Spleen (tissue), 11 donors: Measurements from ENCODE around the gene RPS23. TPM values are rescaled to one million over a fixed set of nuclear protein-coding genes. Genes with fewer than 3 reads are reported as not detected.
A peak's percentile ranks its signal among the peaks of the same experiment; 100 is the strongest.

Source experiments
- DNase-seq: peaks from one replicate; pipeline ENCODE4 v3.0.0-alpha.2; 2020
- H3K27ac ChIP-seq, 8 donors: fragments of 200-600 bp; sonication (generic) in 7 of 8; 1 replicate in 4 of 8; 2 replicates in 4 of 8; pipeline versions ENCODE4 v1.5.0 to v1.8.0; 2016 to 2021; ENCODE audit warnings: inconsistent platforms in 4 of 8, mild to moderate bottlenecking in 4 of 8, moderate library complexity in 1 of 8
- H3K27me3 ChIP-seq, 7 donors: fragments of 200-600 bp; sonication (generic) in 6 of 7; replicated peaks in 1 of 7; 1 replicate in 4 of 7; 2 replicates in 3 of 7; pipeline versions ENCODE4 v1.5.0 to v1.8.0; 2016 to 2021; ENCODE audit warnings: inconsistent platforms in 3 of 7, mild to moderate bottlenecking in 1 of 7
- H3K36me3 ChIP-seq, 6 donors: fragments of 200-600 bp; sonication (generic) in 5 of 6; 1 replicate in 4 of 6; 2 replicates in 2 of 6; pipeline versions ENCODE4 v1.5.0 to v1.8.0; 2016 to 2021; ENCODE audit warnings: inconsistent platforms in 2 of 6
- H3K4me1 ChIP-seq, 6 donors: fragments of 200-600 bp; sonication (generic) in 5 of 6; 1 replicate in 3 of 6; 2 replicates in 3 of 6; pipeline versions ENCODE4 v1.5.0 to v1.8.0; 2016 to 2021; ENCODE audit warnings: inconsistent platforms in 3 of 6
- H3K4me3 ChIP-seq, 8 donors: fragments of 200-600 bp; sonication (generic) in 7 of 8; 1 replicate in 4 of 8; 2 replicates in 4 of 8; pipeline versions ENCODE4 v1.5.0 to v1.8.0; 2016 to 2021; ENCODE audit warnings: inconsistent platforms in 4 of 8, mild to moderate bottlenecking in 4 of 8, moderate library complexity in 2 of 8
- H3K9me3 ChIP-seq, 8 donors: fragments of 200-600 bp; sonication (generic) in 7 of 8; 1 replicate in 4 of 8; 2 replicates in 4 of 8; pipeline versions ENCODE4 v1.5.0 to v1.8.0; 2016 to 2021; ENCODE audit warnings: inconsistent platforms in 4 of 8
- POLR2A ChIP-seq, 3 donors: fragments of 450-650 bp; IDR thresholded peaks; one replicate each; pipeline ENCODE4 v1.5.1; 2017; ENCODE audit warnings: antibody characterized with exemption in 3 of 3, mild to moderate bottlenecking in 1 of 3
- POLR2AphosphoS5 ChIP-seq, 3 donors: sonication (generic); formaldehyde crosslinking; IDR thresholded peaks; one replicate each; pipeline ENCODE4 v1.5.1; 2017; ENCODE audit warnings: antibody characterized with exemption in 3 of 3
- WGBS, 5 donors: extraction: QIAGEN DNeasy Blood & Tissue Kit in 3 of 5; methylation state at CpG; one replicate each; pipeline versions ENCODE4 v1.1.5 to v1.1.7; 2013 to 2018; 5-methylcytosine and 5-hydroxymethylcytosine counted together
- intact Hi-C: fragments of 100-400 bp; cut with DNase I; formaldehyde crosslinking; loops from one replicate; pipeline ENCODE4 v1.15.0; 2023; ENCODE audit warnings: low total_unique reads
- polyA plus RNA-seq, 3 donors: library from polyadenylated mRNA; stranded (reverse); fragments of 200-250 nt; gene quantifications; one replicate each; pipeline ENCODE4 v1.2.1, GENCODE V29; 2013
- total RNA-seq, 7 donors: library from RNA; depleted of rRNA in 3 of 7; stranded (reverse); fragments of >200 nt in 3 of 7; fragmentation: NEBNext Ultra II Directional in 4 of 7; extraction: Animal tissue kit (Norgen Biotek cat#: 25700) in 4 of 7; gene quantifications; one replicate each; pipeline versions ENCODE4 v1.1.0 to v1.2.1, GENCODE V29; 2016 to 2021
- TF ChIP-seq, protein P1 (sequence below), 11 experiments: fragments of 200-600 bp in 7 of 11; fragments of 450-650 bp in 4 of 11; sonication (generic) in 4 of 11; IDR thresholded peaks in 8 of 11; conservative IDR thresholded peaks in 3 of 11; 1 replicate in 7 of 11; 2 replicates in 4 of 11; pipeline versions ENCODE4 v1.4.0 to v1.8.0; 2016 to 2021; ENCODE audit warnings: antibody characterized with exemption in 11 of 11, inconsistent platforms in 4 of 11, mild to moderate bottlenecking in 1 of 11
- donor health status: healthy with polysubstance abuse.
- donor health status: DM: no; HTN: no; CAD: no; lungs with moderate emphysema.
- donor health status: DM: no; HTN: no; CAD: no.
- donor health status: Bipolar disorder and iron deficiency.
- donor health status: healthy.
- donor health status: DM: no; HTN: no; CAD: no.
- donor health status: DM: yes; HTN: yes; CAD: no.

RPS23 gene
- total and polyA plus RNA-seq, 10 donors, result 1,734 to 8,847 (median 2,843) TPM

GRCh38 chr5:82314964-82315758, 37.0 kb upstream of the RPS23 start:
- TF ChIP-seq, protein P1, sequence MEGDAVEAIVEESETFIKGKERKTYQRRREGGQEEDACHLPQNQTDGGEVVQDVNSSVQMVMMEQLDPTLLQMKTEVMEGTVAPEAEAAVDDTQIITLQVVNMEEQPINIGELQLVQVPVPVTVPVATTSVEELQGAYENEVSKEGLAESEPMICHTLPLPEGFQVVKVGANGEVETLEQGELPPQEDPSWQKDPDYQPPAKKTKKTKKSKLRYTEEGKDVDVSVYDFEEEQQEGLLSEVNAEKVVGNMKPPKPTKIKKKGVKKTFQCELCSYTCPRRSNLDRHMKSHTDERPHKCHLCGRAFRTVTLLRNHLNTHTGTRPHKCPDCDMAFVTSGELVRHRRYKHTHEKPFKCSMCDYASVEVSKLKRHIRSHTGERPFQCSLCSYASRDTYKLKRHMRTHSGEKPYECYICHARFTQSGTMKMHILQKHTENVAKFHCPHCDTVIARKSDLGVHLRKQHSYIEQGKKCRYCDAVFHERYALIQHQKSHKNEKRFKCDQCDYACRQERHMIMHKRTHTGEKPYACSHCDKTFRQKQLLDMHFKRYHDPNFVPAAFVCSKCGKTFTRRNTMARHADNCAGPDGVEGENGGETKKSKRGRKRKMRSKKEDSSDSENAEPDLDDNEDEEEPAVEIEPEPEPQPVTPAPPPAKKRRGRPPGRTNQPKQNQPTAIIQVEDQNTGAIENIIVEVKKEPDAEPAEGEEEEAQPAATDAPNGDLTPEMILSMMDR (IDR thresholded peaks at IDR 0.05 in 8 of 11, conservative IDR thresholded peaks at IDR 0.05 in 3 of 11), result no peak
- TF ChIP-seq POLR2A (IDR thresholded peaks at IDR 0.05), result no peak
- no peak for TF ChIP-seq POLR2AphosphoS5 (IDR thresholded peaks at IDR 0.05)
- Histone ChIP-seq H3K27me3 (no peaks in the 10 kb centered on the region), H3K36me3 (no peaks in the 10 kb centered on the region), H3K27ac (no peak overlapping the region), H3K9me3 (no peaks in the 10 kb centered on the region), H3K4me3 (no peak overlapping the region), H3K4me1 (peaks cover 0 to 4% (median 0%) of the 10 kb centered on the region in 6 donors)
- intact Hi-C loops, result no loop called here
- 41 to 55% (median 53%) methylated on average over 4 of the region's 4 CpGs for WGBS, 5 donors
- DNase-seq, result no peak

- Histone ChIP-seq H3K9me3 (peaks cover 0 to 4% (median 0%) of the 10 kb centered on the region in 8 donors), H3K27me3 (no peaks in the 10 kb centered on the region), H3K4me3 (no peak overlapping the region), H3K27ac (no peak overlapping the region), H3K36me3 (no peaks in the 10 kb centered on the region), H3K4me1 (peaks cover 0 to 4% (median 0%) of the 10 kb centered on the region in 6 donors)
- TF ChIP-seq POLR2A (IDR thresholded peaks at IDR 0.05) (no peak), POLR2AphosphoS5 (IDR thresholded peaks at IDR 0.05) (no peak)
- TF ChIP-seq, protein P1 (IDR thresholded peaks at IDR 0.05 in 8 of 11, conservative IDR thresholded peaks at IDR 0.05 in 3 of 11), result no peak
- no peak for DNase-seq
- WGBS, 5 donors, result 37 to 56% (median 44%) methylated on average over 5 of the region's 5 CpGs
- intact Hi-C loops, result no loop called here
These were observed 34.9 kb upstream of the RPS23 start for GRCh38 chr5:82313016-82313415.

GRCh38 chr5:82312373-82312856, 34.3 kb upstream of the RPS23 start:
- no peak for DNase-seq
- no peaks in the 10 kb centered on the region for H3K36me3 ChIP-seq
- H3K27ac ChIP-seq, result no peak overlapping the region
- H3K9me3 ChIP-seq, result peaks cover 0 to 4% (median 0%) of the 10 kb centered on the region in 8 donors
- H3K27me3 ChIP-seq, result no peaks in the 10 kb centered on the region
- intact Hi-C loops, result no loop called here
- 46 to 57% (median 49%) methylated on average over 17 of the region's 17 CpGs for WGBS, 5 donors
- TF ChIP-seq, protein P1 (IDR thresholded peaks at IDR 0.05 in 8 of 11, conservative IDR thresholded peaks at IDR 0.05 in 3 of 11), result peak in 9 of 11 experiments; percentile 18 to 67 (median 52)
- TF ChIP-seq POLR2AphosphoS5 (IDR thresholded peaks at IDR 0.05) (no peak), POLR2A (IDR thresholded peaks at IDR 0.05) (no peak)
- no peak overlapping the region for H3K4me3 ChIP-seq
- H3K4me1 ChIP-seq, result peaks cover 0 to 4% (median 0%) of the 10 kb centered on the region in 6 donors

GRCh38 chr5:82309091-82309531, 31.0 kb upstream of the RPS23 start:
- TF ChIP-seq POLR2A (IDR thresholded peaks at IDR 0.05) (no peak), POLR2AphosphoS5 (IDR thresholded peaks at IDR 0.05) (no peak)
- TF ChIP-seq, protein P1 (IDR thresholded peaks at IDR 0.05 in 8 of 11, conservative IDR thresholded peaks at IDR 0.05 in 3 of 11), result no peak
- Histone ChIP-seq H3K9me3 (peaks cover 0 to 4% (median 0%) of the 10 kb centered on the region in 8 donors), H3K27me3 (no peaks in the 10 kb centered on the region), H3K4me1 (peaks cover 0 to 4% (median 0%) of the 10 kb centered on the region in 6 donors), H3K4me3 (no peak overlapping the region), H3K27ac (no peak overlapping the region), H3K36me3 (peaks cover 0 to 9% (median 0%) of the 10 kb centered on the region in 6 donors)
- whole genome bisulfite sequencing, 5 donors, result 82 to 98% (median 92%) methylated on average over 4 of the region's 4 CpGs
- no peak for DNase-seq
- intact Hi-C loops, result no loop called here
